Smooth muscle cell (in vitro differentiated cells): Measurements from ENCODE around the gene LEFTY1. TPM values are rescaled to one million over a fixed set of nuclear protein-coding genes. Genes with fewer than 3 reads are reported as not detected.

Experiments used
- DNase-seq: peaks from one replicate; lab custom pipeline; 2025; ENCODE audit not compliant: unreplicated experiment; lab: John Stamatoyannopoulos, UW
- H2AFZ ChIP-seq: fragments of 200-600 bp; sonication (generic); 2 replicates; pipeline ENCODE4 v1.6.0; 2016; ENCODE audit warnings: antibody characterized with exemption, low read depth, mild to moderate bottlenecking
- H3F3A ChIP-seq: fragments of 200-600 bp; sonication (generic); 2 replicates; pipeline ENCODE4 v1.6.0; 2017; ENCODE audit warnings: antibody characterized with exemption, low read depth
- H3K27ac ChIP-seq: fragments of 200-600 bp; sonication (generic); 2 replicates; pipeline ENCODE4 v1.5.1; 2016; ENCODE audit warnings: low read depth, mild to moderate bottlenecking
- H3K27me3 ChIP-seq: fragments of 200-600 bp; sonication (generic); 2 replicates; pipeline ENCODE4 v1.6.1; 2016; ENCODE audit warnings: low read depth, mild to moderate bottlenecking
- H3K36me3 ChIP-seq: fragments of 200-600 bp; sonication (generic); 2 replicates; pipeline ENCODE4 v1.5.1; 2016; ENCODE audit warnings: low read depth
- H3K4me1 ChIP-seq: fragments of 200-600 bp; sonication (generic); 2 replicates; pipeline ENCODE4 v1.5.1; 2016; ENCODE audit warnings: low read depth
- H3K4me2 ChIP-seq: fragments of 200-600 bp; sonication (generic); 2 replicates; pipeline ENCODE4 v1.6.0; 2016; ENCODE audit warnings: mild to moderate bottlenecking
- H3K4me3 ChIP-seq: fragments of 200-600 bp; sonication (generic); 2 replicates; pipeline ENCODE4 v1.5.1; 2016; ENCODE audit warnings: mild to moderate bottlenecking
- H3K79me2 ChIP-seq: fragments of 200-600 bp; sonication (generic); 2 replicates; pipeline ENCODE4 v1.6.0; 2016; ENCODE audit warnings: low read depth, mild to moderate bottlenecking
- H3K9ac ChIP-seq: fragments of 200-600 bp; sonication (generic); 2 replicates; pipeline ENCODE4 v1.6.0; 2016; ENCODE audit warnings: low read depth
- H3K9me3 ChIP-seq: fragments of 200-600 bp; sonication (generic); replicated peaks from 2 replicates; pipeline ENCODE4 v1.5.1; 2016; ENCODE audit warnings: low read depth
- H4K20me1 ChIP-seq: fragments of 200-600 bp; sonication (generic); 2 replicates; pipeline ENCODE4 v1.6.0; 2016; ENCODE audit warnings: low read depth
- CTCF ChIP-seq: fragments of 200-600 bp; sonication (generic); IDR thresholded peaks from 2 replicates; pipeline ENCODE4 v1.5.1; 2017; ENCODE audit warnings: borderline replicate concordance, mild to moderate bottlenecking, antibody characterized with exemption; ENCODE audit not compliant: insufficient read depth, poor library complexity, severe bottlenecking
- WGBS: methylation state at CpG from one replicate; pipeline ENCODE4 v1.1.7; 2016; ENCODE audit warnings: low lambda C conversion rate; 5-methylcytosine and 5-hydroxymethylcytosine counted together
- polyA plus RNA-seq: library from polyadenylated mRNA; unstranded; fragments of >200 nt; fragmentation: Nextera tagmentation; extraction: Ambion mirVana; gene quantifications from 2 replicates; pipeline ENCODE4 v1.2.1, GENCODE V29; 2016
- total RNA-seq: library from RNA; depleted of rRNA; stranded (reverse); fragments of >200 nt; gene quantifications from 2 replicates; pipeline ENCODE4 v1.2.3, GENCODE V29; 2014

LEFTY1 gene
- total and polyA plus RNA-seq, 2 experiments from 2014 or later = not detected

DNA sequence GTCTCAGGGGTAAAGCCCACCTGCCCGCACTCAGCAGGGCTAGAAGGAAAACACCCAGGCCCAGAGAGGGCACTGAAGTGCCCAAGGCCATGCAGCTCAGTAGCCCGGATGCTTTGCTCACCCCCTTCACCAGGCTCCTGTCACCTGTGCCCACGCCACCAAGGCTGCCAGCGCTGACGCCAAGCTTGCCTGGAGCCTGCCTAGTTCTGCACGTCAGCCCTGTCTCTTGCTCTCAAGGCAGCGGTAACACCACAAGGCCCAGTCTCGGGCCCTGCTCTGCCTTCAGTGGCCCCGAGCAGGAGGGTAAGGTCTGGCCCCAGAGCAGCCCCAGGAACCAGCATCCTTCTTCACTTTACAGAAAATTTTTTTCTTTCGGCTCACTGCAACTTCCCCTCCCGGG is 14.5 kb downstream of the LEFTY1 start:
- Histone ChIP-seq H3K4me3 (no peak overlapping the region), H3F3A (no peaks in the 10 kb centered on the region), H3K27me3 (no peaks in the 10 kb centered on the region), H3K79me2 (no peaks in the 10 kb centered on the region), H4K20me1 (peaks cover 40% of the 10 kb centered on the region), H3K36me3 (peaks cover under 1% of the 10 kb centered on the region), H3K4me2 (no peak overlapping the region), H3K4me1 (no peaks in the 10 kb centered on the region), H2AFZ (no peak overlapping the region), H3K9me3 (no peaks in the 10 kb centered on the region), H3K9ac (no peak overlapping the region), H3K27ac (peak overlapping the region; percentile 79)
- no peak for TF ChIP-seq CTCF
- no peak for DNase-seq
- 96% methylated on average over 11 of the region's 11 CpGs for WGBS

GRCh38 chr1:225873281-225873850 is 15.6 kb downstream of the LEFTY1 start:
- Histone ChIP-seq H4K20me1 (peaks cover 32% of the 10 kb centered on the region), H2AFZ (no peak overlapping the region), H3K4me2 (no peak overlapping the region), H3K4me1 (no peaks in the 10 kb centered on the region), H3K79me2 (no peaks in the 10 kb centered on the region), H3K27me3 (no peaks in the 10 kb centered on the region), H3F3A (no peaks in the 10 kb centered on the region), H3K36me3 (peaks cover 3% of the 10 kb centered on the region), H3K9me3 (no peaks in the 10 kb centered on the region), H3K9ac (no peak overlapping the region), H3K4me3 (no peak overlapping the region), H3K27ac (no peak overlapping the region)
- no peak for DNase-seq
- TF ChIP-seq CTCF = no peak
- 85% methylated on average over 10 of the region's 10 CpGs for WGBS

GRCh38 chr1:225872075-225872430 is 16.9 kb downstream of the LEFTY1 start:
- DNase-seq = no peak
- no peak overlapping the region for H3K4me3 ChIP-seq
- H3K4me2 ChIP-seq = no peak overlapping the region
- no peak overlapping the region for H2AFZ ChIP-seq
- H3K79me2 ChIP-seq = no peaks in the 10 kb centered on the region
- H3K27ac ChIP-seq = no peak overlapping the region
- no peak overlapping the region for H3K9ac ChIP-seq
- H3K27me3 ChIP-seq = no peaks in the 10 kb centered on the region
- H4K20me1 ChIP-seq = peaks cover 22% of the 10 kb centered on the region
- TF ChIP-seq CTCF = no peak
- H3K9me3 ChIP-seq = no peaks in the 10 kb centered on the region
- peaks cover 3% of the 10 kb centered on the region for H3K36me3 ChIP-seq
- WGBS = 58% methylated on average over 3 of the region's 3 CpGs
- no peaks in the 10 kb centered on the region for H3F3A ChIP-seq
- no peaks in the 10 kb centered on the region for H3K4me1 ChIP-seq

- Histone ChIP-seq H3F3A (no peaks in the 10 kb centered on the region), H3K9me3 (no peaks in the 10 kb centered on the region), H3K36me3 (peaks cover 3% of the 10 kb centered on the region), H2AFZ (no peak overlapping the region), H3K27ac (no peak overlapping the region), H3K4me1 (no peaks in the 10 kb centered on the region), H3K79me2 (no peaks in the 10 kb centered on the region), H3K9ac (no peak overlapping the region), H3K27me3 (no peaks in the 10 kb centered on the region), H4K20me1 (peaks cover 22% of the 10 kb centered on the region), H3K4me2 (no peak overlapping the region), H3K4me3 (no peak overlapping the region)
- DNase-seq = no peak
- 76% methylated on average over 11 of the region's 11 CpGs for WGBS
- no peak for TF ChIP-seq CTCF
Observed at GRCh38 chr1:225871359-225872074, 17.4 kb downstream of the LEFTY1 start.
